C4-2B (cell line): ENCODE results near the gene KCNH2.
"Not testable (repeated sequence)": the region's sequence is repeated elsewhere in the genome, so short reads cannot be mapped to it uniquely, and the experiment has no call there.

Experiments used
- ZFX ChIP-seq: fragments of 450-650 bp; IDR thresholded peaks from 2 replicates; pipeline ENCODE4 v1.6.1; 2017
- TF ChIP-seq, protein P1 (sequence below): fragments of 450-650 bp; conservative IDR thresholded peaks from 2 replicates; pipeline ENCODE4 v1.5.1; 2017; ENCODE audit warnings: mild to moderate bottlenecking

DNA sequence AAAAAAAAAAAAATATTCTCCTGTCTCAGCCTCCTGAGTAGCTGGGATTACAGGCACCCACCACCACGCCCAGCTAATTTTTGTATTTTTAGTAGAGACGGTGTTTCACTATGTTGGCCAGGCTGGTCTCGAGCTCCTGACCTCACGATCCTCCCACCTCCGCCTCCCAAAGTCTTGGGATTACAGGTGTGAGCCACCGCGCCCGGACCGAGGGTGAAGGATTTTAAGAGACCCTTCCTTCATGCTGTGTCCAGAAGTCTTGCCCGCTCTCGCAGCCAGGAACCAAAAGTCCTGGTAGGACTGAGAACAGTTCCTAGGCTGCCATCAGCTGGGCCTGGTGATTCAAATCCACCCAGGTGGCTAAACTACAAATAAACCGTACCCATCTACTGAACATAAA is 33.5 kb upstream of the KCNH2 start:
- TF ChIP-seq, protein P1, sequence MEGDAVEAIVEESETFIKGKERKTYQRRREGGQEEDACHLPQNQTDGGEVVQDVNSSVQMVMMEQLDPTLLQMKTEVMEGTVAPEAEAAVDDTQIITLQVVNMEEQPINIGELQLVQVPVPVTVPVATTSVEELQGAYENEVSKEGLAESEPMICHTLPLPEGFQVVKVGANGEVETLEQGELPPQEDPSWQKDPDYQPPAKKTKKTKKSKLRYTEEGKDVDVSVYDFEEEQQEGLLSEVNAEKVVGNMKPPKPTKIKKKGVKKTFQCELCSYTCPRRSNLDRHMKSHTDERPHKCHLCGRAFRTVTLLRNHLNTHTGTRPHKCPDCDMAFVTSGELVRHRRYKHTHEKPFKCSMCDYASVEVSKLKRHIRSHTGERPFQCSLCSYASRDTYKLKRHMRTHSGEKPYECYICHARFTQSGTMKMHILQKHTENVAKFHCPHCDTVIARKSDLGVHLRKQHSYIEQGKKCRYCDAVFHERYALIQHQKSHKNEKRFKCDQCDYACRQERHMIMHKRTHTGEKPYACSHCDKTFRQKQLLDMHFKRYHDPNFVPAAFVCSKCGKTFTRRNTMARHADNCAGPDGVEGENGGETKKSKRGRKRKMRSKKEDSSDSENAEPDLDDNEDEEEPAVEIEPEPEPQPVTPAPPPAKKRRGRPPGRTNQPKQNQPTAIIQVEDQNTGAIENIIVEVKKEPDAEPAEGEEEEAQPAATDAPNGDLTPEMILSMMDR, result not testable (repeated sequence)
- not testable (repeated sequence) for TF ChIP-seq ZFX
